Omental fat pad (tissue), 4 donors: ENCODE measurements around the gene SPRY2. TPM values are rescaled to one million over a fixed set of nuclear protein-coding genes. Genes with fewer than 3 reads are reported as not detected.

Experiments used
- ATAC-seq: fragments of 150-250 bp; one replicate; pipeline ENCODE4 v1.9.1; 2016; ENCODE audit warnings: mild to moderate bottlenecking, moderate library complexity; ENCODE audit not compliant: low FRiP score
- DNase-seq: peaks from one replicate; pipeline ENCODE4 v3.0.0-alpha.2; 2019; ENCODE audit warnings: low spot score
- CTCF ChIP-seq, 3 donors: fragments of 450-650 bp; IDR thresholded peaks; one replicate each; pipeline ENCODE4 v1.5.1; 2016 to 2017; ENCODE audit warnings: antibody characterized with exemption in 3 of 3, mild to moderate bottlenecking in 3 of 3, moderate library complexity in 2 of 3
- total RNA-seq, 4 donors: library from RNA; depleted of rRNA; stranded (reverse); fragments of >200 nt; gene quantifications; one replicate each; pipeline ENCODE4 v1.1.0, GENCODE V29; 2016

The SPRY2 gene
- total RNA-seq, 4 donors from 2014 or later: 61.3 to 130 (median 68.3) TPM

DNA sequence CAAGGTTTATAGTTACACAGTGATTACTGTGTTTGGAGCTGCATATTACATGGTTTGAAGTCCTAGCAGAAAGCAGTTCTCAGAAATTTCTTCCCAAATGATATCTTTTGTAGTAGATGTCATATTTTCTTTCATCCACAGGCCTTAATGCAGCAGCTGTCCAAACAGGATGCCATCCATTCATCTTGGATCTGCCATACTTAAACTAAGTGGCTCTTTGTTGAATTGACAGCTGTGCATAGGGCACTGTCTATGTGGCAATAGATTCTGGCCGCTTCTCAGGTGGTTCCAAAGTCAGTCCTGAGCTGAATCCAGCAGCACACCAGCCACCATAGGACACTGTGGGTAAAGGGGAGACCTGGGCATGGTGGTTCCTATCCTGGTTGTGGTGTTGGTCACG is 41.6 kb upstream of the SPRY2 start:
- TF ChIP-seq CTCF (IDR thresholded peaks at IDR 0.05): no peak
- no peak for DNase-seq
- no peak for ATAC-seq

- ATAC-seq (no peak), DNase-seq (no peak)
- TF ChIP-seq CTCF (IDR thresholded peaks at IDR 0.05): no peak
Measured at GRCh38 chr13:80379245-80379644, 38.3 kb upstream of the SPRY2 start.

DNA sequence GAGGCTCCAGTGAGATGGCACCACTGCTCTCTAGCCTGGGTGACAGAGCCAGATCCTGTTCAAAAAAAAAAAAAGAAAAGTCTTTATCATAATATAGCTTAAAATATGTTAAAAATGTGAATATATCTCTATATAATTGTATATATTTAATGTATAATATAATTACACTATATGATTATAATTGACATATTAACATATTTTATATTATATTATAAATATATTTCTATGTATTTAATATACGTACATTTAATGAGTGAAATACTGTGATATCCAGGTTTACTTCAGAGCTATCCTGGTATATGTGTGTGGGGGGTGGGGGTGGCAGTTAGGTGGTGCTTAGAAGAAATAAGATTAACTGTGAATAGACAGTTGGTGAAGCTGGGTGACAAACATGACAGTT is 35.6 kb upstream of the SPRY2 start:
- ATAC-seq: no peak
- DNase-seq: no peak

GRCh38 chr13:80374901-80375300 is 34.0 kb upstream of the SPRY2 start:
- ATAC-seq (no peak), DNase-seq (no peak)
- no peak for TF ChIP-seq CTCF (IDR thresholded peaks at IDR 0.05)

More for the DNA sequence above, 35.6 kb upstream of the SPRY2 start:
- TF ChIP-seq CTCF (IDR thresholded peaks at IDR 0.05): no peak

- peak; percentile 28 for ATAC-seq
- DNase-seq: no peak
- TF ChIP-seq CTCF (IDR thresholded peaks at IDR 0.05): no peak
Measured at GRCh38 chr13:80374444-80374843, 33.5 kb upstream of the SPRY2 start.

- DNase-seq: no peak
- ATAC-seq: no peak
- TF ChIP-seq CTCF (IDR thresholded peaks at IDR 0.05): no peak
Measured at GRCh38 chr13:80371840-80372509, 31.0 kb upstream of the SPRY2 start.

- TF ChIP-seq CTCF (IDR thresholded peaks at IDR 0.05): no peak
- ATAC-seq: no peak
- no peak for DNase-seq
Measured at GRCh38 chr13:80367473-80367872, 26.5 kb upstream of the SPRY2 start.
